Epithelial cell of proximal tubule (primary cell): Measurements from ENCODE around the gene TAF15. TPM values are rescaled to one million over a fixed set of nuclear protein-coding genes. Genes with fewer than 3 reads are reported as not detected.

Source experiments
- DNase-seq: peaks from one replicate; pipeline ENCODE4 v3.0.0-alpha.2; 2011; ENCODE audit warnings: low read depth
- H3K4me3 ChIP-seq: 2 replicates; pipeline ENCODE4 v1.5.1; 2011; ENCODE audit warnings: low read depth, mild to moderate bottlenecking, low read length
- CTCF ChIP-seq: conservative IDR thresholded peaks from 2 replicates; pipeline ENCODE4 v1.5.1; 2012; ENCODE audit warnings: low read depth, mild to moderate bottlenecking, low read length
- total RNA-seq: library from RNA; depleted of rRNA; stranded (reverse); fragments of >200 nt; gene quantifications from 2 replicates; pipeline ENCODE4 v1.2.3, GENCODE V29; 2015

The TAF15 gene
- total RNA-seq, 1 donor from 2014 or later: 17.3 TPM

- no peak for TF ChIP-seq CTCF
- DNase-seq: no peak
- no peak overlapping the region for H3K4me3 ChIP-seq
These were observed 82.0 kb downstream of the TAF15 start for GRCh38 chr17:35891269-35891668.

GRCh38 chr17:35892091-35893035, 83.1 kb downstream of the TAF15 start:
- H3K4me3 ChIP-seq: no peak overlapping the region
- DNase-seq: no peak
- no peak for TF ChIP-seq CTCF

- no peak for TF ChIP-seq CTCF
- no peak for DNase-seq
- no peak overlapping the region for H3K4me3 ChIP-seq
These were observed 84.5 kb downstream of the TAF15 start for GRCh38 chr17:35893751-35894150.

- DNase-seq: no peak
- H3K4me3 ChIP-seq: no peak overlapping the region
- no peak for TF ChIP-seq CTCF
These were observed 84.9 kb downstream of the TAF15 start for GRCh38 chr17:35894206-35894605.

GRCh38 chr17:35895636-35896587, 86.6 kb downstream of the TAF15 start:
- DNase-seq: no peak

More at GRCh38 chr17:35895636-35896587, 86.6 kb downstream of the TAF15 start:
- no peak overlapping the region for H3K4me3 ChIP-seq
- no peak for TF ChIP-seq CTCF

Other genes with a start within 250 kb of the TAF15 start
- not detected in 2 replicates for gene SLFN14, start 248.7 kb upstream of the TAF15 start, total RNA-seq
- 2.0 and 4.2 TPM in 2 replicates for gene PEX12, start 230.9 kb upstream of the TAF15 start, total RNA-seq
- gene AP2B1, start 222.2 kb upstream of the TAF15 start, total RNA-seq: 134 and 142 TPM in 2 replicates
- gene RASL10B, start 77.8 kb upstream of the TAF15 start, total RNA-seq: 0.92 and 1.6 TPM in 2 replicates
- not detected in 2 replicates for gene GAS2L2, start 56.2 kb upstream of the TAF15 start, total RNA-seq
- gene C17orf50, start 48.6 kb upstream of the TAF15 start, total RNA-seq: 1.0 TPM in 1 of 2 replicates, not detected in the other
- gene MMP28, start 13.8 kb upstream of the TAF15 start, total RNA-seq: not detected in 2 replicates
- gene HEATR9, start 59.4 kb downstream of the TAF15 start, total RNA-seq: not detected in 2 replicates
- gene CCL5, start 70.9 kb downstream of the TAF15 start, total RNA-seq: not detected in 2 replicates
- gene RDM1, start 121.3 kb downstream of the TAF15 start, total RNA-seq: 2.8 and 4.0 TPM in 2 replicates
- not detected in 2 replicates for gene LYZL6, start 134.2 kb downstream of the TAF15 start, total RNA-seq
- not detected in 2 replicates for gene CCL16, start 172.0 kb downstream of the TAF15 start, total RNA-seq
- gene CCL14, start 177.2 kb downstream of the TAF15 start, total RNA-seq: not detected in 2 replicates
- gene CCL15, start 192.1 kb downstream of the TAF15 start, total RNA-seq: not detected in 2 replicates
- not detected in 2 replicates for gene CCL23, start 208.5 kb downstream of the TAF15 start, total RNA-seq